Naive thymus-derived CD4-positive, alpha-beta T cell (primary cell): ENCODE results near the gene TFDP1. TPM values are rescaled to one million over a fixed set of nuclear protein-coding genes. Genes with fewer than 3 reads are reported as not detected.

Experiments
- ATAC-seq: fragments of 150-1000 bp; cut with Tn5 transposase; 2 replicates; pipeline ENCODE4 v1.10.0; 2021; ENCODE audit warnings: mild to moderate bottlenecking, moderate library complexity
- CTCF ChIA-PET: fragments of 350-600 bp; sonication (Branson Sonifier 250); formaldehyde crosslinking; loops from one replicate; lab custom pipeline; 2021; ENCODE audit warnings: antibody characterized with exemption; lab: Charles Lee
- POLR2A ChIA-PET: fragments of 350-600 bp; sonication (Branson Sonifier 250); formaldehyde crosslinking; loops from one replicate; lab custom pipeline; 2021; ENCODE audit warnings: antibody characterized with exemption, inconsistent platforms; lab: Charles Lee
- DNase-seq, 9 donors: peaks; one replicate each; pipeline versions ENCODE4 v3.0.0 to v3.0.0-alpha.2; 2020 to 2022; ENCODE audit warnings: mixed read lengths in 1 of 9
- H3K27ac ChIP-seq: one replicate; pipeline ENCODE4 v1.7.0; 2013; ENCODE audit warnings: mild to moderate bottlenecking, low read depth, low read length, moderate library complexity
- H3K27me3 ChIP-seq, 2 donors: one replicate each; pipeline ENCODE4 v1.7.0; 2013; ENCODE audit warnings: low read length in 2 of 2, mild to moderate bottlenecking in 2 of 2, moderate library complexity in 2 of 2; ENCODE audit not compliant: control insufficient read depth in 2 of 2, insufficient read depth in 2 of 2
- H3K36me3 ChIP-seq, 3 experiments: 1 replicate in 2 of 3; 2 replicates in 1 of 3; pipeline ENCODE4 v1.7.0; 2013; ENCODE audit warnings: low read length in 3 of 3, mild to moderate bottlenecking in 3 of 3, moderate library complexity in 1 of 3; ENCODE audit not compliant: insufficient read depth in 3 of 3, control insufficient read depth in 2 of 3
- H3K4me1 ChIP-seq, 2 donors: one replicate each; pipeline ENCODE4 v1.7.0; 2013; ENCODE audit warnings: low read length in 2 of 2, mild to moderate bottlenecking in 2 of 2, moderate library complexity in 1 of 2; ENCODE audit not compliant: control insufficient read depth in 2 of 2, insufficient read depth in 2 of 2
- H3K4me3 ChIP-seq: 2 replicates; pipeline ENCODE4 v1.7.0; 2013; ENCODE audit warnings: mild to moderate bottlenecking, low read length
- H3K9me3 ChIP-seq, 3 experiments: 1 replicate in 2 of 3; 2 replicates in 1 of 3; pipeline ENCODE4 v1.7.0; 2013; ENCODE audit warnings: low read length in 3 of 3; ENCODE audit not compliant: control insufficient read depth in 2 of 3
- H3K27ac Mint-ChIP-seq, 9 donors: one replicate each; pipeline ENCODE4 v1.8.0; 2020 to 2022; ENCODE audit warnings: mixed read lengths in 9 of 9, mild to moderate bottlenecking in 8 of 9, moderate library complexity in 5 of 9, inconsistent platforms in 2 of 9
- H3K27me3 Mint-ChIP-seq, 5 donors: one replicate each; pipeline ENCODE4 v1.8.0; 2021 to 2022; ENCODE audit warnings: mixed read lengths in 5 of 5, mild to moderate bottlenecking in 1 of 5
- H3K36me3 Mint-ChIP-seq, 5 donors: one replicate each; pipeline ENCODE4 v1.8.0; 2020 to 2022; ENCODE audit warnings: mixed read lengths in 5 of 5, mild to moderate bottlenecking in 3 of 5, inconsistent platforms in 1 of 5
- H3K4me1 Mint-ChIP-seq, 7 donors: one replicate each; pipeline ENCODE4 v1.8.0; 2020 to 2022; ENCODE audit warnings: mixed read lengths in 7 of 7, mild to moderate bottlenecking in 3 of 7, inconsistent platforms in 1 of 7
- H3K4me3 Mint-ChIP-seq, 10 donors: one replicate each; pipeline ENCODE4 v1.8.0; 2020 to 2022; ENCODE audit warnings: mild to moderate bottlenecking in 10 of 10, mixed read lengths in 10 of 10, moderate library complexity in 6 of 10, inconsistent platforms in 2 of 10
- H3K9me3 Mint-ChIP-seq, 11 donors: one replicate each; pipeline ENCODE4 v1.8.0; 2020 to 2022; ENCODE audit warnings: mixed read lengths in 11 of 11, mild to moderate bottlenecking in 4 of 11, inconsistent platforms in 1 of 11, moderate library complexity in 1 of 11
- intact Hi-C, 2 donors: fragments of 100-400 bp; cut with micrococcal nuclease; formaldehyde crosslinking; loops; one replicate each; pipeline ENCODE4 v1.15.1; 2023
- polyA plus RNA-seq, 2 donors: library from polyadenylated mRNA; unstranded; fragments of 300-500 nt; fragmentation: Illumina TruSeq; gene quantifications; one replicate each; pipeline ENCODE4 v1.2.3, GENCODE V29; 2021
- total RNA-seq, 6 experiments: library from RNA in 5 of 6; stranded (reverse) in 5 of 6; gene quantifications; 1 replicate in 5 of 6; 2 replicates in 1 of 6; pipeline ENCODE4 v1.2.3 and lab custom pipeline; 2021 to 2026

TFDP1 gene
- total and polyA plus RNA-seq, 7 experiments from 2014 or later = 21.4 to 127 (median 43.1) TPM

DNA sequence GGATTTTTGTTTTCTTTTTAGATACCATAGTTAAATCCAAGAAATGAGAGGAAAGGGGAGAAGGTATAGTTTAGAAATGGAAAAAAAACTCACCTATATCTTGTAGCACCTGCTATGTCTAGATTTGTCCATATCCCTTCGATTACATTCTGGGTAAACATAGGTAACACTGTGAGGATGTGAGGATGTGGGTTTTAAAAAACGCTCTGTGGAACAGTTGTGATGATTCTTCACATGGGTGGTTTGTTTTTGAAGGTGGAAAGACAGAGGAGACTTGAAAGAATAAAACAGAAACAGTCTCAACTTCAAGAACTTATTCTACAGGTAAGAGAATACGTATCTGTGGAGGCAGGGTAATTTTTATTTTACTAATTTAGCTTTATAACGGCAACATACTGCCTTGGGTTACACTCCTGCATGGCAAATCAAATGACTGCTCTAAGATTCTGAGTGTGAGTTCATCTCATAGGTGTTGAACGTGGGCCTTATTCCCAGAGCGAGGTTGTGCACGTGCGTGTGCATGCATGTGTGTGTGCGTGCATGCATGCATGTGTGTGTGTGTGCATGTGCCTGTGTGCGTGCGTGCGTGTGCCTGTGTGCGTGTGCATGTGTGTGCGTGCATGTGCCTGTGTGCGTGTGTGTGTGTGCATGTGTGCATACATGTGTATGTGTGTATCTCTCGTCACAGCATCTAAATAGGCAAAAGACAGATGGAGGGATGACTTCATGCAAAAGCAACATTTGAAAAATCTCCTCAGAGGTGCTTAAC is 49.9 kb downstream of the TFDP1 start:
- intact Hi-C loops = loop anchor here in 1 of 2 donors (1.0 kb wide), 1 partner anchor 144 kb away; the partner anchor contains the start of gene DCUN1D2
- peak in 7 of 9 donors; percentile 44 to 89 (median 84) for DNase-seq
- POLR2A ChIA-PET = interaction anchor here (0.7 to 1.4 kb wide), 4 partner anchors 9 to 48 kb away, joined by 3 to 5 read pairs (median 4); no protein-coding TSS in a partner anchor
- Histone ChIP-seq H3K27me3 (no peaks in the 10 kb centered on the region), H3K4me1 (peaks cover 0 to 27% of the 10 kb centered on the region in 2 donors), H3K9me3 (no peaks in the 10 kb centered on the region), H3K4me3 (peak overlapping the region; percentile 29), H3K27ac (peak overlapping the region; percentile 61), H3K36me3 (peaks cover 0 to 24% (median 0%) of the 10 kb centered on the region in 3 experiments)
- peaks cover 8 to 54% (median 43%) of the 10 kb centered on the region in 7 donors for H3K4me1 Mint-ChIP-seq
- peaks cover 0 to 3% (median 0%) of the 10 kb centered on the region in 11 donors for H3K9me3 Mint-ChIP-seq
- ATAC-seq = peak; percentile 89
- peak overlapping the region; percentile 5 to 98 (median 90) for H3K27ac Mint-ChIP-seq
- CTCF ChIA-PET = interaction anchor here (0.6 to 1.1 kb wide), 2 partner anchors 63 to 73 kb away, joined by 3 read pairs; no protein-coding TSS in a partner anchor
- H3K4me3 Mint-ChIP-seq = peak overlapping the region in 9 of 10 donors; percentile 54 to 86 (median 70)
- H3K27me3 Mint-ChIP-seq = no peaks in the 10 kb centered on the region
- H3K36me3 Mint-ChIP-seq = peaks cover 3 to 60% (median 25%) of the 10 kb centered on the region in 5 donors

DNA sequence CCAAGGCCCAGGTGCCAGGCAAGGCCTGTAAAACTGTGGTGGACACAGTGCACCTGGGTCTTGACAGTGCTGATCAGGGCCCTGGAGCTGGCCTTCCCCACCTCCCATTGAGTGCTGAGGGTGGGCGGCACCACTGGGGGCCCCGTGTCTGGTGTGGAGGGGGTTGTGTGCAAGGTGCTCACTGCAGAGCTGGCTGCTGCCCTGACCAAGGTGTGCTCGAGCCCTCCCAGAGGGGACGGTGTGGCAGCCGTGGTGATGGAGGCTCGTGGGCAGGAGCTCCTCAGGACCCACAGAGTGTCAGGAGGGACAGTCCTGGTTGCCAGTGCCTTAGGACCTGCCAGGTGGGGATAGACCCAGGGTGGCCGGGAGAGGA is 50.5 kb downstream of the TFDP1 start:
- Mint-ChIP-seq H3K4me1 (peaks cover 8 to 53% (median 43%) of the 10 kb centered on the region in 7 donors), H3K9me3 (peaks cover 0 to 3% (median 0%) of the 10 kb centered on the region in 11 donors), H3K27me3 (no peaks in the 10 kb centered on the region), H3K36me3 (peaks cover 3 to 65% (median 27%) of the 10 kb centered on the region in 5 donors), H3K27ac (peak overlapping the region in 8 of 9 donors; percentile 79 to 98 (median 92)), H3K4me3 (peak overlapping the region in 8 of 10 donors; percentile 62 to 86 (median 72))
- no peaks in the 10 kb centered on the region for H3K27me3 ChIP-seq
- H3K9me3 ChIP-seq = no peaks in the 10 kb centered on the region
- DNase-seq (no peak), ATAC-seq (no peak)
- intact Hi-C loops = no loop called here
- peak overlapping the region; percentile 61 for H3K27ac ChIP-seq
- H3K4me1 ChIP-seq = peaks cover 0 to 27% of the 10 kb centered on the region in 2 donors
- H3K36me3 ChIP-seq = peaks cover 0 to 24% (median 0%) of the 10 kb centered on the region in 3 experiments
- ChIA-PET POLR2A (interaction anchor here (0.7 to 1.4 kb wide), 4 partner anchors 9 to 49 kb away, joined by 3 to 5 read pairs (median 4); no protein-coding TSS in a partner anchor), CTCF (interaction anchor here (0.6 to 1.1 kb wide), 2 partner anchors 63 to 73 kb away, joined by 3 read pairs; no protein-coding TSS in a partner anchor)
- H3K4me3 ChIP-seq = peak overlapping the region; percentile 29

DNA sequence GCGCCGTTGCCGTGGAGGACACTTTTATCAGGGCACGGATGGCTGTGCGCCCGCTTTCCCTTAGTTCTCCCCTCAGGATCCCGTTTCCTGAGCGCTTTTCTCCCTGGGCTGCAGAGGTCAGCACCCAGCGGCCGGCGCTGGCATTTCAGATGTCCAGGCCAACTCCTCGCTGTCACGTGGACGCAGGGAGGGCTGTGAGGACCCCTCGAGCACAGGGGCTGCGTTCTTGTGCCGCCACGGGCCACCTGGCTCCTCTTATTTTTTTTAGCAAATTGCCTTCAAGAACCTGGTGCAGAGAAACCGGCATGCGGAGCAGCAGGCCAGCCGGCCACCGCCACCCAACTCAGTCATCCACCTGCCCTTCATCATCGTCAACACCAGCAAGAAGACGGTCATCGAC is 51.2 kb downstream of the TFDP1 start:
- ATAC-seq (no peak), DNase-seq (no peak)
- peak overlapping the region in 8 of 9 donors; percentile 51 to 98 (median 87) for H3K27ac Mint-ChIP-seq
- peaks cover 8 to 52% (median 40%) of the 10 kb centered on the region in 7 donors for H3K4me1 Mint-ChIP-seq
- intact Hi-C loops = no loop called here
- no peak overlapping the region for H3K4me3 ChIP-seq
- H3K36me3 Mint-ChIP-seq = peaks cover 3 to 67% (median 33%) of the 10 kb centered on the region in 5 donors
- no peaks in the 10 kb centered on the region for H3K9me3 ChIP-seq
- H3K9me3 Mint-ChIP-seq = peaks cover 0 to 3% (median 0%) of the 10 kb centered on the region in 11 donors
- peak overlapping the region; percentile 61 for H3K27ac ChIP-seq
- H3K27me3 ChIP-seq = no peaks in the 10 kb centered on the region
- peak overlapping the region in 2 of 10 donors; percentile 7 to 25 for H3K4me3 Mint-ChIP-seq
- ChIA-PET CTCF (no interaction called here), POLR2A (no interaction called here)
- H3K4me1 ChIP-seq = peaks cover 0 to 27% of the 10 kb centered on the region in 2 donors
- H3K27me3 Mint-ChIP-seq = no peaks in the 10 kb centered on the region
- peaks cover 0 to 24% (median 0%) of the 10 kb centered on the region in 3 experiments for H3K36me3 ChIP-seq

DNA sequence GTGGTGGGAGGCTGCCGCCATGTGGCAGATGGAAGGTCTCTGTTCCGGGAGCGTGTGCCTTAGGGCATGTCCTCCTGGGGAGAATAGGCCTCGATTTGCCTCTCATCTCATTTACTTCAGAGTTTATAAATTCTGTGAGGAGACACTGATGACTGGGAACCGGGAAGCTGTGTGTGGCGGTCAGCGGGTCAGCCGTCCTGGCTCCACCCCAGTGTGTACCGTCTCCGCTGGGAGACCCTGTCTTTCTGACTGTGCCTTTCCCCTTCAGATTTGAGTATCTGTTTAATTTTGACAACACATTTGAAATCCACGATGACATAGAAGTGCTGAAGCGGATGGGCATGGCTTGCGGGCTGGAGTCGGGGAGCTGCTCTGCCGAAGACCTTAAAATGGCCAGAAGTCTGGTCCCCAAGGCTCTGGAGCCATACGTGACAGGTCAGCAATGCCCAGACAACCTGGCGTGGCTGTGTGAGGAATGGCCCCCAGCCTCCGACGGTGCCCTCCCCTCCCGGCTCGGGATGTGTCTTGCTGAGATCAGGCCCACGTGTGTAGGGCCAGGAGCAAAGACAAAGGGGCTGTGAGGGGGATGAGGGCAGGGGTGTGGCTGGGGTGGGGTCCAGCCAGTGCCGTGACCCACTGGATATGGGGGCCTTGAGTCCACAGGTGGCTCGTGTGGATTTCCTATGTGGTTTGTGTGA is 51.9 kb downstream of the TFDP1 start:
- intact Hi-C loops = no loop called here
- Mint-ChIP-seq H3K27ac (peak overlapping the region in 8 of 9 donors; percentile 51 to 98 (median 85)), H3K4me1 (peaks cover 8 to 49% (median 35%) of the 10 kb centered on the region in 7 donors), H3K36me3 (peaks cover 3 to 66% (median 35%) of the 10 kb centered on the region in 5 donors), H3K4me3 (peak overlapping the region in 3 of 10 donors; percentile 7 to 25 (median 13)), H3K9me3 (peaks cover 0 to 3% (median 0%) of the 10 kb centered on the region in 11 donors), H3K27me3 (no peaks in the 10 kb centered on the region)
- peak overlapping the region; percentile 61 for H3K27ac ChIP-seq
- POLR2A ChIA-PET = interaction anchor here (1.3 kb wide), 1 partner anchor 10 kb away, joined by 4 read pairs; no protein-coding TSS in a partner anchor
- ATAC-seq = no peak
- H3K4me3 ChIP-seq = no peak overlapping the region
- no peaks in the 10 kb centered on the region for H3K27me3 ChIP-seq
- peaks cover 0 to 27% of the 10 kb centered on the region in 2 donors for H3K4me1 ChIP-seq
- peaks cover 0 to 24% (median 0%) of the 10 kb centered on the region in 3 experiments for H3K36me3 ChIP-seq
- no peaks in the 10 kb centered on the region for H3K9me3 ChIP-seq
- DNase-seq = no peak
- CTCF ChIA-PET = no interaction called here

DNA sequence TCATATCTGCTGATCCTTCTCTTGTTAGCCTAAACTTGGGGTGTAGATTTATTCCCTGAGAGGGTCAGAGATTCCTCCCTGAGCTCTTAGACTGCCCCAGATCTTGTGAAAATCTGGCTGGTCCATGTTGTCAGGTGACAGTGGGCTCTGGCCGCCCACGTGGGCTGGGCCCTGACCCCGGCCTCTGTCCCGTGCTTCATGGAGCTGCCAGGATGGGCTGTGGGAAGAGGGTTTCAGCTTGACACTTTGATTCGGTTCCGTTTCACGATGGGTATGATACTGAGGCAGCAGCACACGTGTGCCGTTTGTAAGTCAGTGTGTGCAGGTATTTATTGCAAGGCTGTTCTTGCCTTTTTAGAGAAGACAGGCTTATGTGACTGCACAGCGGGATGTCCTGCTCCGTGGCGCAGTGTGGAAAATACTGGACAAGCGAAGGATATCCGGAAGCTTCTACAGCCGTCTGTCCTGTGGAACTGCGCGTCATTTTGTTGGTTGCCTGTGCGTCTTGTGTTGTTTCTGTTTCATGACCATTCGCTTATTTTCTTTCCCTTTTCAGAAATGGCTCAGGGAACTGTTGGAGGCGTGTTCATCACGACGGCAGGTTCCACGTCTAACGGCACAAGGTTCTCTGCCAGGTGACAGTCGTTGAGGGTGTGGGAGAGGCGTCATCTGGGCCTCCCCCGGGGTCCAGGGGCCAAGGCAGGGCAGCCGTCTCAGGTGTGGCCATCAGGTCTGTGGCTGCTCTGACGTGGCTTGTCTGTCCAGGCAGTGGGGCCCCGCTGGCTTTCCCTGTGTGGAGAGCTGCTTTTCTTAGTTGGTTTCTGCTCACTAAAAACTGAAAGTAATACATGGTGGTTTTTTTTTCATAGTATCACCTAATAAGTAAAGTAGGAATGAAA is 53.0 kb downstream of the TFDP1 start:
- Mint-ChIP-seq H3K4me1 (peaks cover 8 to 49% (median 31%) of the 10 kb centered on the region in 7 donors), H3K36me3 (peaks cover 7 to 69% (median 43%) of the 10 kb centered on the region in 5 donors), H3K4me3 (no peak overlapping the region), H3K27me3 (no peaks in the 10 kb centered on the region), H3K9me3 (peaks cover 0 to 3% (median 0%) of the 10 kb centered on the region in 11 donors), H3K27ac (peak overlapping the region in 7 of 9 donors; percentile 42 to 95 (median 81))
- DNase-seq (no peak), ATAC-seq (no peak)
- Histone ChIP-seq H3K27ac (no peak overlapping the region), H3K9me3 (no peaks in the 10 kb centered on the region), H3K4me3 (no peak overlapping the region), H3K27me3 (no peaks in the 10 kb centered on the region), H3K36me3 (peaks cover 0 to 24% (median 0%) of the 10 kb centered on the region in 3 experiments), H3K4me1 (peaks cover 0 to 27% of the 10 kb centered on the region in 2 donors)
- CTCF ChIA-PET = no interaction called here
- intact Hi-C loops = no loop called here
- POLR2A ChIA-PET = interaction anchor here (0.7 to 1.3 kb wide), 2 partner anchors 9 to 592 kb away, joined by 3 to 4 read pairs; no protein-coding TSS in a partner anchor
